RWPE2 (cell line): Measurements from ENCODE around the gene STYK1.
"Not testable (repeated sequence)": the region's sequence is repeated elsewhere in the genome, so short reads cannot be mapped to it uniquely, and the experiment has no call there.

ENCODE experiments used
- ATAC-seq: fragments of 200-7000 bp; cut with Tn5 transposase; 3 replicates; pipeline ENCODE4 v1.9.1; 2021; ENCODE audit warnings: low read depth
- DNase-seq: peaks from one replicate; pipeline ENCODE4 v3.0.0-alpha.2; 2020; ENCODE audit warnings: low spot score
- H3K27ac ChIP-seq: fragments of 450-650 bp; 2 replicates; pipeline ENCODE4 v1.5.1; 2017; ENCODE audit warnings: mild to moderate bottlenecking; ENCODE audit not compliant: poor library complexity, severe bottlenecking
- H3K27me3 ChIP-seq: fragments of 250-450 bp; sonication (Bioruptor Pico); 2 replicates; pipeline ENCODE4 v1.5.1; 2021; ENCODE audit warnings: mild to moderate bottlenecking, moderate library complexity; ENCODE audit not compliant: insufficient read depth, poor library complexity, severe bottlenecking
- H3K36me3 ChIP-seq: fragments of 250-450 bp; sonication (Bioruptor Pico); 2 replicates; pipeline ENCODE4 v1.5.1; 2020; ENCODE audit warnings: low read depth, mild to moderate bottlenecking, moderate library complexity
- H3K4me1 ChIP-seq: fragments of 250-450 bp; sonication (Bioruptor Pico); 2 replicates; pipeline ENCODE4 v1.5.1; 2021; ENCODE audit warnings: mild to moderate bottlenecking, moderate library complexity; ENCODE audit not compliant: insufficient read depth, poor library complexity, severe bottlenecking
- H3K4me3 ChIP-seq: fragments of 250-450 bp; sonication (Bioruptor Pico); 2 replicates; pipeline ENCODE4 v1.5.1; 2021; ENCODE audit warnings: mild to moderate bottlenecking, moderate library complexity; ENCODE audit not compliant: severe bottlenecking
- H3K9me3 ChIP-seq: fragments of 250-450 bp; sonication (Bioruptor Pico); 2 replicates; pipeline ENCODE4 v1.5.1; 2021; ENCODE audit warnings: mild to moderate bottlenecking, moderate library complexity; ENCODE audit not compliant: severe bottlenecking
- TF ChIP-seq, protein P1 (sequence below): fragments of 450-650 bp; IDR thresholded peaks from one replicate; pipeline ENCODE4 v1.5.1; 2017; ENCODE audit warnings: mild to moderate bottlenecking, moderate library complexity; ENCODE audit not compliant: poor library complexity, severe bottlenecking

The STYK1 gene

DNA sequence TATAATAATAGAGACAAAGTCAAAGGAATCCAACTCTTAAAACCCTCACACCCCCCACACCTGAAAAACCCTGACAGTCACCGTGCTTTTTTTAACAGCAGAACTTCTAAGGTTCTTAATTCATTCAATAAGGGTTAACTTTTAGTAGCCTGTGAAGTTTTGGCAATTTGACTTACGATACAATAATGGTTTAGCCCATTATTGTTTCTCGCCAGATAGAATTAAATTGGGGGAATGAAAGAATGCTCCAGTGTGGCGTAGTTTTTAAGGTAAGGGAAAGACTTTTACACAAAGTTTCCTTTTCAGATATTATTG lies 59.8 kb downstream of the STYK1 start:
- Histone ChIP-seq H3K9me3 (no peaks in the 10 kb centered on the region), H3K4me1 (peaks cover 8% of the 10 kb centered on the region), H3K4me3 (peak overlapping the region; percentile 67), H3K27me3 (no peaks in the 10 kb centered on the region), H3K36me3 (peaks cover 8% of the 10 kb centered on the region), H3K27ac (peak overlapping the region; percentile 41)
- TF ChIP-seq, protein P1, sequence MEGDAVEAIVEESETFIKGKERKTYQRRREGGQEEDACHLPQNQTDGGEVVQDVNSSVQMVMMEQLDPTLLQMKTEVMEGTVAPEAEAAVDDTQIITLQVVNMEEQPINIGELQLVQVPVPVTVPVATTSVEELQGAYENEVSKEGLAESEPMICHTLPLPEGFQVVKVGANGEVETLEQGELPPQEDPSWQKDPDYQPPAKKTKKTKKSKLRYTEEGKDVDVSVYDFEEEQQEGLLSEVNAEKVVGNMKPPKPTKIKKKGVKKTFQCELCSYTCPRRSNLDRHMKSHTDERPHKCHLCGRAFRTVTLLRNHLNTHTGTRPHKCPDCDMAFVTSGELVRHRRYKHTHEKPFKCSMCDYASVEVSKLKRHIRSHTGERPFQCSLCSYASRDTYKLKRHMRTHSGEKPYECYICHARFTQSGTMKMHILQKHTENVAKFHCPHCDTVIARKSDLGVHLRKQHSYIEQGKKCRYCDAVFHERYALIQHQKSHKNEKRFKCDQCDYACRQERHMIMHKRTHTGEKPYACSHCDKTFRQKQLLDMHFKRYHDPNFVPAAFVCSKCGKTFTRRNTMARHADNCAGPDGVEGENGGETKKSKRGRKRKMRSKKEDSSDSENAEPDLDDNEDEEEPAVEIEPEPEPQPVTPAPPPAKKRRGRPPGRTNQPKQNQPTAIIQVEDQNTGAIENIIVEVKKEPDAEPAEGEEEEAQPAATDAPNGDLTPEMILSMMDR = no peak
- ATAC-seq = no peak
- no peak for DNase-seq

DNA sequence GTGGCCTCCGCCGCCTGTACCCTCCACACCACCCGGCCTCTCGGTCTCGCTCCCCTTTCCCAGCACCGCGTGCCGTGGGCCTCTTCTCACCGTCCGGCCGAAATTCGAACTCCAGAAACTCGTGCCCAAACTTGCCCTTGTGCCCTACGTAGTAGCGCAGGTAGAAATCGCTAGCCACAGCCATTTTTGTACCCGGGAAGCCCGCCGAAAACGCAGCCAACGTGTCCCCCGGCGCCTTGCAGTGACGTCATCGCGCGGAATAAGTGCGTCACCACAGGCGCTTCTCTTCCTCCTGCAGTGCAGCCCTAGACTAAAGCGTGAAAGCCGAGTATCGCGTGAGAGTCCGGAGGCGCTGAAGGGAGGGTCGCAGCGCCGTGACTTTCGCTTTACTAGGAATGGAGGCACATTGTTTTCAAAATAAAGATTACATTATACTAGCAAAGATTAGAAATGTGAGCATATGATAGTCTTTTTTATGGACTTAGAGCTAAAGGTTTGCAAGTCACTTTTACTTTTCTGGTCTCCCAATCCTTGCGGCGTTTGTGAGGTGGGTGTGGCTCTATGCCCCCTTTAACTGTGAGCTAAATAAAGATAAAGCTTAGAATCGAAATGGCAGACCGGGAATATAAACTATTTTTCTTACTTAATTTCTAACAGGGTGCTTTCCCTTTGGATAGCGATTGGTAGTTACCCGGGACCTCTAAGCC lies 60.4 kb downstream of the STYK1 start, which contains the start of gene MAGOHB:
Gene MAGOHB, minus strand, starts transcription at position 261 of the 707 bp plus-strand sequence. Its CDS starts 77 bp downstream, at position 184.
- Histone ChIP-seq H3K4me1 (peaks cover 5% of the 10 kb centered on the region), H3K9me3 (no peaks in the 10 kb centered on the region), H3K36me3 (peaks cover 13% of the 10 kb centered on the region), H3K27ac (peak within 1 kb of the TSS; percentile 41), H3K27me3 (no peaks in the 10 kb centered on the region), H3K4me3 (peak within 1 kb of the TSS; percentile 67)
- DNase-seq = peak; percentile 80
- TF ChIP-seq, protein P1 = no peak
- ATAC-seq = peak; percentile 93

DNA sequence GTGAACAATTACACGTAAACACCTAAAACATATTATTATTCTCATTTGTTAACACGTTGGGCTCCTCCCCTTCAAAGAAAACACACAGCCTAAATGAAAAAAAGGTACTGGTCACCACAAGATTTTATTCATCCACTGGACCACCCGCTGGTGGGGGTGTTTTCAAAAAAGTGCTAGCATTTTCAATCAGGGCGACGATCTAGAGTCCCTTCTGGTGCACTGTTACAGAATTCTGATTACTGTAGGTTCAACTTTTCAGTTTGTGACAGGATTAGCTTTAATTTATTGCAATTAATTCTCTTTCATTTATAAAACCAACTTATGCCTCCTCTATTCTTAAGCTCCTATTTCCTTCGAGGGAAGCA lies 60.9 kb downstream of the STYK1 start:
- Histone ChIP-seq H3K27me3 (no peaks in the 10 kb centered on the region), H3K4me1 (no peaks in the 10 kb centered on the region), H3K9me3 (no peaks in the 10 kb centered on the region), H3K36me3 (peaks cover 16% of the 10 kb centered on the region), H3K4me3 (peak overlapping the region; percentile 67), H3K27ac (peak overlapping the region; percentile 41)
- DNase-seq (no peak), ATAC-seq (no peak)
- TF ChIP-seq, protein P1 = no peak

DNA sequence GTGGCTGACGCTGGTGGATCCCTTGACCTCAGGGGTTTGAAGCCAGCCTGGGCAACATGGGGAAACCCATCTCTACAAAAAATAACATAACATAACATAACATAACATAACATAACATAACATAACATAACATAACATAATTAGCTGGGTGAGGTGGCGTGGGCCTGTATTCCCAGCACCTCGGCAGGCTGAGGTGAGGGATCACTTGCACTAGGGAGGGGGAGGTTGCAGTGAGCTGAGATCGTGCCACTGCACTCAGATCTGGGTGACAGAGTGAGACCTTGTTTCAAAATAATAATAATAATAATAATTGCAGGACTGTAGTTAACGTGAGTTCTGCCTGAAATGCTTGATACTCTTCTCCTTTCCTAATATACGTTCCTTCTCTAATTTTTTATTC lies 61.7 kb downstream of the STYK1 start:
- ATAC-seq = no peak
- H3K4me1 ChIP-seq = no peaks in the 10 kb centered on the region
- H3K27me3 ChIP-seq = no peaks in the 10 kb centered on the region
- TF ChIP-seq, protein P1 = no peak
- H3K36me3 ChIP-seq = peaks cover 22% of the 10 kb centered on the region
- DNase-seq = no peak
- no peaks in the 10 kb centered on the region for H3K9me3 ChIP-seq
- H3K4me3 ChIP-seq = peak overlapping the region; percentile 67
- no peak overlapping the region for H3K27ac ChIP-seq

DNA sequence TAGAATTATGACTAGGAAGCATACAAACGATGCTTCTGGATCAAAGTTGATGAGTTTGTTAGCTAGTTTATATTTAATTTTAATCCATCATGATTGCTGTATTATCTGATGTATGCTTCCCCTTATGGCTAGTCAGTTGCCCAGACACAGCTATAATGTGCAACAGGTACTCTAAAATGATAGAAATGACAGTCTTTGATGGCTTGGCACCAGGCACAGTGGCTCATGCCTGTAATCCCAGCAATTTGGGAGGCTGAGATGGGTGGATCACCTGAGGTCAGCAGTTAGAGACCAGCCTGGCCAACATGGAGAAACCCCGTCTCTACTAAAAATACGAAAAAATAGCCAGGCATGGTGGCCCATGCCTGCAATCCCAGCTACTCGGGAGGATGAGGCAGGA lies 62.6 kb downstream of the STYK1 start:
- not testable (repeated sequence) for H3K27ac ChIP-seq, DNase-seq, H3K4me3 ChIP-seq, H3K9me3 ChIP-seq, H3K27me3 ChIP-seq, ATAC-seq, H3K4me1 ChIP-seq
- peaks cover 26% of the 10 kb centered on the region for H3K36me3 ChIP-seq
